Neural progenitor cell (in vitro differentiated cells): ENCODE results near the gene TMEM247. TPM values are rescaled to one million over a fixed set of nuclear protein-coding genes. Genes with fewer than 3 reads are reported as not detected.

Source experiments
- DNase-seq: peaks from one replicate; pipeline ENCODE4 v3.0.0-alpha.2; 2016; ENCODE audit warnings: low spot score
- H2AFZ ChIP-seq: fragments of 200-600 bp; sonication (generic); replicated peaks from 2 replicates; pipeline ENCODE4 v1.6.1; 2016; ENCODE audit warnings: antibody characterized with exemption
- H3F3A ChIP-seq: fragments of 200-600 bp; sonication (generic); 2 replicates; pipeline ENCODE4 v1.6.1; 2016; ENCODE audit warnings: antibody characterized with exemption, low read depth
- H3K27ac ChIP-seq: fragments of 200-600 bp; sonication (generic); 2 replicates; pipeline ENCODE4 v1.5.1; 2016; ENCODE audit warnings: mild to moderate bottlenecking
- H3K27me3 ChIP-seq: fragments of 200-600 bp; sonication (generic); 2 replicates; pipeline ENCODE4 v1.6.1; 2016; ENCODE audit warnings: mild to moderate bottlenecking, moderate library complexity
- H3K36me3 ChIP-seq: fragments of 200-600 bp; sonication (generic); 2 replicates; pipeline ENCODE4 v1.5.1; 2016
- H3K4me1 ChIP-seq: fragments of 200-600 bp; sonication (generic); 2 replicates; pipeline ENCODE4 v1.6.1; 2016; ENCODE audit warnings: mixed run types
- H3K4me2 ChIP-seq: fragments of 200-600 bp; sonication (generic); 2 replicates; pipeline ENCODE4 v1.6.1; 2016
- H3K4me3 ChIP-seq: fragments of 200-600 bp; sonication (generic); 2 replicates; pipeline ENCODE4 v1.5.1; 2016
- H3K79me2 ChIP-seq: fragments of 200-600 bp; sonication (generic); 2 replicates; pipeline ENCODE4 v1.6.1; 2016; ENCODE audit warnings: low read depth
- H3K9ac ChIP-seq: fragments of 200-600 bp; sonication (generic); 2 replicates; pipeline ENCODE4 v1.6.1; 2016
- H3K9me3 ChIP-seq: fragments of 200-600 bp; sonication (generic); 2 replicates; pipeline ENCODE4 v1.5.1; 2016; ENCODE audit warnings: low read depth
- H4K20me1 ChIP-seq: fragments of 200-600 bp; sonication (generic); 2 replicates; pipeline ENCODE4 v1.6.1; 2016; ENCODE audit warnings: low read depth
- H3K27ac Mint-ChIP-seq: 3 replicates; pipeline ENCODE4 v1.8.0; 2021; ENCODE audit warnings: mixed read lengths
- H3K27me3 Mint-ChIP-seq: 2 replicates; pipeline ENCODE4 v1.8.0; 2022; ENCODE audit warnings: low read depth, mild to moderate bottlenecking, inconsistent platforms, moderate library complexity, mixed read lengths; ENCODE audit not compliant: insufficient read depth
- H3K36me3 Mint-ChIP-seq: 3 replicates; pipeline ENCODE4 v1.8.0; 2021; ENCODE audit warnings: mixed read lengths
- H3K4me1 Mint-ChIP-seq: 3 replicates; pipeline ENCODE4 v1.8.0; 2021; ENCODE audit warnings: mixed read lengths
- H3K4me3 Mint-ChIP-seq: 3 replicates; pipeline ENCODE4 v1.8.0; 2021; ENCODE audit warnings: mild to moderate bottlenecking, moderate library complexity, mixed read lengths
- H3K9me3 Mint-ChIP-seq: 3 replicates; pipeline ENCODE4 v1.8.0; 2020; ENCODE audit warnings: mixed read lengths
- EZH2 ChIP-seq: fragments of 200-600 bp; sonication (generic); IDR thresholded peaks from 2 replicates; pipeline ENCODE4 v1.6.1; 2017; ENCODE audit warnings: antibody characterized with exemption, mild to moderate bottlenecking, moderate library complexity
- EZH2phosphoT487 ChIP-seq: fragments of 200-600 bp; sonication (generic); IDR thresholded peaks from 2 replicates; pipeline ENCODE4 v1.6.1; 2017; ENCODE audit warnings: antibody characterized with exemption
- total RNA-seq: library from RNA; depleted of rRNA; stranded (reverse); fragments of >200 nt; gene quantifications from 2 replicates; pipeline ENCODE4 v1.2.3, GENCODE V29; 2015; ENCODE audit warnings: low replicate concordance
- TF ChIP-seq, protein P1 (sequence below): fragments of 200-600 bp; sonication (generic); IDR thresholded peaks from 2 replicates; pipeline ENCODE4 v1.5.1; 2017; ENCODE audit warnings: antibody characterized with exemption, mild to moderate bottlenecking

The TMEM247 gene
- total RNA-seq, 1 donor from 2014 or later, result not detected

DNA sequence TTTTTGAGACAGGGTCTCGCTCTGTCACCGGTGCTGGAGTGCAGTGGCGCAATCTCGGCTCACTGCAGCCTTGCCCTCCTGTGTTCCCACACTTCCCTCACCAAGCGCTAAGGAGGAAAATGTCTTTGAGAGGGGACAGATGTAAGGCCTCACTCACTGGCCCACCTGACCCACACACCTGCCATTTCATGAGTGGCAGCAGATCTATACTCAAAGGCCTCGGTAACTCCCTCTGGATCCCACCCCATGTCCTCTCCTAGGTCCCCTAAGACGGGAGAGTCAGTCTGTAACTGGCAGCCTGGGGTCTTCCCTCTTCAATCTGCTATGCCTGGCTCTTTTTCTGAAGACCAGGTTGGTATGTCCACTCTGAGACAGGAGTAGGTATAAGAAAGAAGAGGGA is 12.9 kb downstream of the TMEM247 start:
- Mint-ChIP-seq H3K27me3 (peaks cover 10% of the 10 kb centered on the region), H3K36me3 (no peaks in the 10 kb centered on the region), H3K27ac (no peak overlapping the region), H3K4me3 (no peak overlapping the region), H3K9me3 (no peaks in the 10 kb centered on the region), H3K4me1 (peaks cover 43% of the 10 kb centered on the region)
- Histone ChIP-seq H3K79me2 (no peaks in the 10 kb centered on the region), H3K9ac (no peak overlapping the region), H3K27ac (no peak overlapping the region), H3K4me3 (no peak overlapping the region), H4K20me1 (no peaks in the 10 kb centered on the region), H3K4me1 (peaks cover 33% of the 10 kb centered on the region), H3K4me2 (no peak overlapping the region), H3K9me3 (no peaks in the 10 kb centered on the region), H2AFZ (no peak overlapping the region), H3K27me3 (peaks cover 21% of the 10 kb centered on the region), H3F3A (peaks cover 22% of the 10 kb centered on the region), H3K36me3 (no peaks in the 10 kb centered on the region)
- DNase-seq, result no peak
- TF ChIP-seq, protein P1, sequence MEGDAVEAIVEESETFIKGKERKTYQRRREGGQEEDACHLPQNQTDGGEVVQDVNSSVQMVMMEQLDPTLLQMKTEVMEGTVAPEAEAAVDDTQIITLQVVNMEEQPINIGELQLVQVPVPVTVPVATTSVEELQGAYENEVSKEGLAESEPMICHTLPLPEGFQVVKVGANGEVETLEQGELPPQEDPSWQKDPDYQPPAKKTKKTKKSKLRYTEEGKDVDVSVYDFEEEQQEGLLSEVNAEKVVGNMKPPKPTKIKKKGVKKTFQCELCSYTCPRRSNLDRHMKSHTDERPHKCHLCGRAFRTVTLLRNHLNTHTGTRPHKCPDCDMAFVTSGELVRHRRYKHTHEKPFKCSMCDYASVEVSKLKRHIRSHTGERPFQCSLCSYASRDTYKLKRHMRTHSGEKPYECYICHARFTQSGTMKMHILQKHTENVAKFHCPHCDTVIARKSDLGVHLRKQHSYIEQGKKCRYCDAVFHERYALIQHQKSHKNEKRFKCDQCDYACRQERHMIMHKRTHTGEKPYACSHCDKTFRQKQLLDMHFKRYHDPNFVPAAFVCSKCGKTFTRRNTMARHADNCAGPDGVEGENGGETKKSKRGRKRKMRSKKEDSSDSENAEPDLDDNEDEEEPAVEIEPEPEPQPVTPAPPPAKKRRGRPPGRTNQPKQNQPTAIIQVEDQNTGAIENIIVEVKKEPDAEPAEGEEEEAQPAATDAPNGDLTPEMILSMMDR, result no peak
- TF ChIP-seq EZH2 (no peak), EZH2phosphoT487 (no peak)

DNA sequence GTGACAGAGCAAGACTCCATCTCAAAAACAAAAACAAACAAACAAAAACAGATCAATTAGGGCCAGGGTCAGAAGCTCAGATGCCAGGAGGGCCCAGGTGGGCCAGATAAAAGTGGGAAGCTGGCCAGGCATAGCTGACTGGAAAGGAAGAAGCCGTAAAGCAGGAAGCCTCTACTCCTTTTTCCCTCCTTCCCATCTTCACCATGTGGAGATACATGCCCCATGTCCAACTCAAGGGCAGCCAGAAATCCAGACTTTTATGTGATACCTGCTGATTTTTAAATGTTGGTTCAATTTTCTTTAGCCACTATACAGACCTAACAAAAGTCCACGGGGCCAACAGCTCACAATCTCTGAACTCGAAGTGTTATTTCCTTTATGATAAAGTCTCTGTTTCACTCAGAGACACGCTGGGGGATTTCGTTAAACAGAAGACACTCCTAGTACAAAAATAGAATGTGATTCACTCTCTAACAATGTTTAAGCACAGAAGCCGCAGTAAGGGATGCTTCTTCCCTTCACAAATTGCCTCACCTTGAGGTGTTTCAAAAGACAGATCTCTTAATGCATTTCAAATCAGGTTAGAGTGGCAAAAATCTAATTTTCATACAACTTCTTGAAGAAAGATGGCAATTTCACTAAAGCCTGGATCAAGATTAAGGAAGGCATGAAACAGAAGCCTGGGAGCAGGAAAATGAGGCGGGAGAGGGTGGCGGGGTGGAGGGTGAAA is 14.0 kb downstream of the TMEM247 start:
- Histone ChIP-seq H3F3A (peaks cover 22% of the 10 kb centered on the region), H3K9me3 (no peaks in the 10 kb centered on the region), H3K9ac (no peak overlapping the region), H3K4me1 (peaks cover 30% of the 10 kb centered on the region), H3K79me2 (no peaks in the 10 kb centered on the region), H2AFZ (peak overlapping the region; percentile 77), H3K27me3 (peaks cover 32% of the 10 kb centered on the region), H3K27ac (no peak overlapping the region), H4K20me1 (no peaks in the 10 kb centered on the region), H3K4me3 (no peak overlapping the region), H3K4me2 (peak overlapping the region; percentile 38), H3K36me3 (no peaks in the 10 kb centered on the region)
- Mint-ChIP-seq H3K4me1 (peaks cover 41% of the 10 kb centered on the region), H3K27me3 (peaks cover 14% of the 10 kb centered on the region), H3K9me3 (no peaks in the 10 kb centered on the region), H3K27ac (peak overlapping the region; percentile 80), H3K4me3 (no peak overlapping the region), H3K36me3 (no peaks in the 10 kb centered on the region)
- no peak for DNase-seq
- TF ChIP-seq, protein P1, result no peak

DNA sequence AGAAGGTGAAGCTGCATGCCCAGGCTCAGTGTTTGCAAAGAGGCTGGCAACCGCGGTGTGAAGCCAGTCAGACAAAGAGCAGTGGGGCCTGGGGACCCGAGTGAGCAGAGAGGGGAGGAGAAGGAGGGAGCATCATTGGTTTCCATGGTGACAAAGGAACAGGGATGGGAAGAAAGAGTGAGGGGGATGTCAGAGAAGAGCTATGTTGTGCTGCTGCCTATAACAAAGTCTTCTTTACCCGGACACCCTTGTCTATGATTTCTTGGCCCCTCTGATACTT is 14.5 kb downstream of the TMEM247 start:
- Histone ChIP-seq H3K36me3 (no peaks in the 10 kb centered on the region), H3K4me2 (peak overlapping the region; percentile 38), H4K20me1 (no peaks in the 10 kb centered on the region), H3K79me2 (no peaks in the 10 kb centered on the region), H3K4me3 (no peak overlapping the region), H3K9me3 (no peaks in the 10 kb centered on the region), H3K4me1 (peaks cover 30% of the 10 kb centered on the region), H3K27me3 (peaks cover 37% of the 10 kb centered on the region), H3K27ac (no peak overlapping the region), H3K9ac (no peak overlapping the region), H3F3A (peaks cover 20% of the 10 kb centered on the region), H2AFZ (peak overlapping the region; percentile 77)
- Mint-ChIP-seq H3K27ac (peak overlapping the region; percentile 80), H3K9me3 (no peaks in the 10 kb centered on the region), H3K27me3 (peaks cover 14% of the 10 kb centered on the region), H3K4me3 (no peak overlapping the region), H3K4me1 (peaks cover 42% of the 10 kb centered on the region), H3K36me3 (no peaks in the 10 kb centered on the region)
- DNase-seq, result peak; percentile 72
- TF ChIP-seq EZH2, result no peak
- no peak for TF ChIP-seq EZH2phosphoT487
- TF ChIP-seq, protein P1, result no peak
